ENCODE data around the gene USP10.

DNA sequence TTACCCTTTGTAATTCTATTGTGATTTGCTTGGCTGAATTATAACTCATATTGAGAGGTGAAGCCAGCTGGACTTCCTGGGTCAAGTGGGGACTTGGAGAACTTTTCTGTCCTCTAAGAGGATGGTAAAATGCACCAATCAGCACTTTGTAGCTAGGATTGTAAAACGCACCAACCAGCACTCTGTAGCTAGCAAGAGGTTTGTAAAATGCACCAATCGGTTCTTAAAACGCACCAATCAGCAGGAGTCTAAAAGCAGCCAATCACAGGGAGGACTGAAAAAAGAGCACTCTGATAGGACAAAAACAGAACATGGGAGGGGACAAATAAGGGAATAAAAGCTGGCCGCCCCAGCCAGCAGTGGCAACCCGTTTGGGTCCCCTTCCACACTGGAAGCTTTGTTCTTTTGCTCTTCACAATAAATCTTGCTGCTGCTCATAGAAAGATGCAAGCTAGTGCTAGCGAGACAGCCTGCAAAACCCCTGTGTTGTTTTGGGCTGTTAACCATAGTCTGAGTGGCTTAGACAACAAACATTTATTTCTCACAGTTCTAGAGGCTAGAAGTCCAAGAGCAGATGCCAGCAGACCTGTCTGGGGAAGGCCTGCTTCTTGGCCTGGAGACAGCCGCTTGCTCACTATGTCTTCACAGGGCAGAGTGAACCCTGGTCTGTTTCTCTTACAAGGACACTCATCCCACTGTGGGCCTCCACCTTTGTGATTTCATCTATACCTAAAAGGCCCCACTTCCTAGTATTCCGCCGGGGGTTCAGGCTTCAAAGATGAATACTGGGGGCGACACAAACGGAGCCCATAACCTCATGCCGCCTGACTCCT is 81.0 kb downstream of the USP10 start:
- TF ChIP-seq EZH2 (IDR thresholded peaks at IDR 0.05; ENCODE audit: borderline replicate concordance, insufficient read depth, low read depth, low read length, poor library complexity, severe bottlenecking), result no peak
- TF ChIP-seq, protein P1, sequence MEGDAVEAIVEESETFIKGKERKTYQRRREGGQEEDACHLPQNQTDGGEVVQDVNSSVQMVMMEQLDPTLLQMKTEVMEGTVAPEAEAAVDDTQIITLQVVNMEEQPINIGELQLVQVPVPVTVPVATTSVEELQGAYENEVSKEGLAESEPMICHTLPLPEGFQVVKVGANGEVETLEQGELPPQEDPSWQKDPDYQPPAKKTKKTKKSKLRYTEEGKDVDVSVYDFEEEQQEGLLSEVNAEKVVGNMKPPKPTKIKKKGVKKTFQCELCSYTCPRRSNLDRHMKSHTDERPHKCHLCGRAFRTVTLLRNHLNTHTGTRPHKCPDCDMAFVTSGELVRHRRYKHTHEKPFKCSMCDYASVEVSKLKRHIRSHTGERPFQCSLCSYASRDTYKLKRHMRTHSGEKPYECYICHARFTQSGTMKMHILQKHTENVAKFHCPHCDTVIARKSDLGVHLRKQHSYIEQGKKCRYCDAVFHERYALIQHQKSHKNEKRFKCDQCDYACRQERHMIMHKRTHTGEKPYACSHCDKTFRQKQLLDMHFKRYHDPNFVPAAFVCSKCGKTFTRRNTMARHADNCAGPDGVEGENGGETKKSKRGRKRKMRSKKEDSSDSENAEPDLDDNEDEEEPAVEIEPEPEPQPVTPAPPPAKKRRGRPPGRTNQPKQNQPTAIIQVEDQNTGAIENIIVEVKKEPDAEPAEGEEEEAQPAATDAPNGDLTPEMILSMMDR (IDR thresholded peaks at IDR 0.05), result no peak

Measured in B cell (primary cell).